K562 (cell line): ENCODE measurements around the gene SLC26A11. TPM values are rescaled to one million over a fixed set of nuclear protein-coding genes. Genes with fewer than 3 reads are reported as not detected.

Experiments used
- ATAC-seq: fragments of 200-7000 bp; cut with Tn5 transposase; 3 replicates; pipeline ENCODE4 v1.9.1; 2020; ENCODE audit warnings: moderate library complexity
- BruUV-seq: library from RNA; stranded (reverse); fragments of 400-500 nt; replicated peaks from 2 replicates; lab custom pipeline; 2021; lab: Mats Ljungman, UMichigan
- CTCF ChIA-PET: fragments of 300-600 bp; formaldehyde crosslinking; extraction: SDS; loops from one replicate; lab custom pipeline; 2021; ENCODE audit warnings: low intra/inter-chr PET ratio; lab: Yijun Ruan, JAX
- POLR2A ChIA-PET: fragments of 300-600, 350-650 bp; sonication (Branson Sonifier 250); formaldehyde crosslinking; extraction: SDS; loops from one replicate; lab custom pipeline; 2021; ENCODE audit warnings: antibody characterized with exemption, inconsistent platforms; lab: Yijun Ruan, JAX
- DNase-seq, 4 experiments: peaks; one replicate each; pipeline versions ENCODE4 v3.0.0 to v3.0.0-alpha.2; 2011 to 2018; ENCODE audit warnings: low spot score in 3 of 4, mixed read lengths in 3 of 4; ENCODE audit errors: extremely low read depth in 1 of 4
- FAIRE-seq: peaks from 2 replicates; lab custom pipeline; 2011; peaks lifted over from hg19 to GRCh38; lab: Jason Lieb, UNC
- H2AFZ ChIP-seq: 2 replicates; pipeline ENCODE4 v1.6.0; 2011; ENCODE audit warnings: low read depth, low read length, control low read depth, inconsistent platforms
- H3K27ac ChIP-seq: fragments of 200-600 bp; 3 replicates; pipeline ENCODE4 v1.8.0; 2011; ENCODE audit warnings: low read depth, mild to moderate bottlenecking, control low read depth, inconsistent platforms, low read length, moderate library complexity, mixed read lengths; ENCODE audit errors: extremely low read depth
- H3K27me3 ChIP-seq, 2 experiments: fragments of 300-600 bp in 1 of 2; 2 replicates in 1 of 2; 3 replicates in 1 of 2; pipeline versions ENCODE4 v1.6.0 to v1.8.0; 2011; ENCODE audit warnings: inconsistent platforms in 2 of 2, low read length in 2 of 2, mild to moderate bottlenecking in 1 of 2, mixed read lengths in 1 of 2, moderate library complexity in 1 of 2; ENCODE audit not compliant: control insufficient read depth in 2 of 2, insufficient read depth in 2 of 2
- H3K36me3 ChIP-seq: fragments of 300-600 bp; 3 replicates; pipeline ENCODE4 v1.8.0; 2011; ENCODE audit warnings: mild to moderate bottlenecking, low read length, inconsistent platforms; ENCODE audit not compliant: control insufficient read depth, insufficient read depth
- H3K4me1 ChIP-seq, 2 experiments: fragments of 200-600 bp in 1 of 2; replicated peaks in 1 of 2; 2 replicates in 1 of 2; 3 replicates in 1 of 2; pipeline versions ENCODE4 v1.5.1 to v1.8.0; 2011; ENCODE audit warnings: inconsistent platforms in 2 of 2, low read length in 2 of 2, mild to moderate bottlenecking in 1 of 2, mixed read lengths in 1 of 2, moderate library complexity in 1 of 2; ENCODE audit not compliant: control insufficient read depth in 2 of 2, insufficient read depth in 2 of 2
- H3K4me2 ChIP-seq: 2 replicates; pipeline ENCODE4 v1.6.1; 2011; ENCODE audit warnings: low read length, control low read depth, inconsistent platforms, mixed read lengths; ENCODE audit not compliant: insufficient read depth
- H3K4me3 ChIP-seq: fragments of 200-600 bp; sonication (generic), shearing (Covaris generic); 2 replicates; pipeline ENCODE4 v1.5.1; 2016; ENCODE audit warnings: control low read depth, inconsistent platforms
- H3K79me2 ChIP-seq: fragments of 200-600 bp; 3 replicates; pipeline ENCODE4 v1.8.0; 2011; ENCODE audit warnings: low read length, inconsistent platforms; ENCODE audit not compliant: control insufficient read depth, insufficient read depth
- H3K9ac ChIP-seq, 2 experiments: 2 replicates each; pipeline versions ENCODE4 v1.6.0 to v1.6.1; 2011; ENCODE audit warnings: low read depth in 2 of 2, low read length in 2 of 2, control low read depth in 1 of 2, inconsistent platforms in 1 of 2, mild to moderate bottlenecking in 1 of 2, mixed read lengths in 1 of 2; ENCODE audit not compliant: insufficient read depth in 1 of 2
- H3K9me1 ChIP-seq: one replicate; pipeline ENCODE4 v1.6.0; 2011; ENCODE audit warnings: inconsistent platforms, mild to moderate bottlenecking, low read length, moderate library complexity; ENCODE audit not compliant: control insufficient read depth, insufficient read depth
- H3K9me3 ChIP-seq: replicated peaks from 2 replicates; pipeline ENCODE4 v1.5.1; 2011; ENCODE audit warnings: low read depth, low read length, inconsistent platforms; ENCODE audit not compliant: control insufficient read depth, insufficient read depth
- H4K20me1 ChIP-seq: replicated peaks from 2 replicates; pipeline ENCODE4 v1.6.1; 2011; ENCODE audit warnings: low read length, inconsistent platforms, mixed read lengths; ENCODE audit not compliant: control insufficient read depth, insufficient read depth
- BHLHE40 ChIP-seq: IDR thresholded peaks from 2 replicates; pipeline ENCODE4 v1.6.1; 2011; ENCODE audit warnings: low read length, improper control_type of control experiment
- STAG1 ChIP-seq: sonication (generic); formaldehyde crosslinking; IDR thresholded peaks from 2 replicates; pipeline ENCODE4 v1.5.0; 2020; ENCODE audit warnings: missing genetic modification reagents, borderline replicate concordance
- ZNF561 ChIP-seq: fragments of 450-650 bp; formaldehyde crosslinking; conservative IDR thresholded peaks from 2 replicates; pipeline ENCODE4 v1.4.0; 2020; ENCODE audit warnings: mild to moderate bottlenecking, moderate library complexity
- WGBS: fragments of 100-300 bp; shearing (Covaris generic); methylation state at CpG from one replicate; pipeline ENCODE4 v1.1.6; 2016; ENCODE audit warnings: low coverage, mixed read lengths; ENCODE audit not compliant: insufficient coverage; ENCODE audit errors: missing lambda C conversion rate; 5-methylcytosine and 5-hydroxymethylcytosine counted together
- in situ Hi-C: fragments of 300-500 bp; cut with MboI; formaldehyde crosslinking; loops from 4 replicates; pipeline ENCODE4 v1.15.0; 2018; ENCODE audit warnings: inconsistent platforms, mixed read lengths
- intact Hi-C: fragments of 100-400 bp; cut with micrococcal nuclease; formaldehyde crosslinking; loops from 2 replicates; pipeline ENCODE4 v1.14.2; 2022
- polyA plus RNA-seq, 8 experiments: library from polyadenylated mRNA; depleted of rRNA in 4 of 8; stranded (reverse) in 5 of 8; unstranded in 3 of 8; fragments of >200 nt; fragmentation: Nextera tagmentation in 2 of 8; fragmentation: Illumina TruSeq in 1 of 8; extraction: Ambion mirVana in 2 of 8; extraction: Trizol in 1 of 8; gene quantifications; 2 replicates each; pipeline versions ENCODE4 v1.2.1 to v1.2.3, GENCODE V29; 2011 to 2014; ENCODE audit warnings: inconsistent platforms in 1 of 8, missing spikeins in 1 of 8
- total RNA-seq, 7 experiments: library from RNA; depleted of rRNA in 6 of 7; stranded (reverse); fragments of >200 nt in 6 of 7; fragmentation: Illumina TruSeq in 2 of 7; extraction: Trizol in 2 of 7; gene quantifications; 2 replicates each; pipeline versions ENCODE4 v1.2.1 to v1.2.3, GENCODE V29; 2011 to 2021; ENCODE audit warnings: low replicate concordance in 1 of 7
- TF ChIP-seq, protein P1 (sequence below), 2 experiments: fragments of 450-650 bp; IDR thresholded peaks; 2 replicates each; pipeline ENCODE4 v1.6.1; 2016
- TF ChIP-seq, protein P2 (sequence below): IDR thresholded peaks from 3 replicates; pipeline ENCODE4 v1.6.1; 2011; ENCODE audit warnings: borderline replicate concordance, mild to moderate bottlenecking; ENCODE audit not compliant: insufficient read length, insufficient read depth

Gene SLC26A11
- total and polyA plus RNA-seq, 9 of the 15 experiments (the other 6 are each of a cell fraction or from before 2014, with no cell fraction given), result 0.06 to 3.1 (median 1.2) TPM; not detected in 1

- H3K4me2 ChIP-seq, result no peak overlapping the region
- H4K20me1 ChIP-seq, result peaks cover 7% of the 10 kb centered on the region
- CTCF ChIA-PET, result no interaction called here
- FAIRE-seq (no peak), DNase-seq (no peak), ATAC-seq (no peak)
- H3K4me3 ChIP-seq, result no peak overlapping the region
- no peak overlapping the region for H2AFZ ChIP-seq
- peaks cover 30% of the 10 kb centered on the region; the same call in 1 of the 3 replicates for H3K36me3 ChIP-seq
- BruUV-seq, result no TSS peak
- intact Hi-C loops (no loop called here), in situ Hi-C loops (no loop called here)
- WGBS, result 96% methylated on average over 4 of the region's 5 CpGs
- no peaks in the 10 kb centered on the region for H3K79me2 ChIP-seq
- H3K9me3 ChIP-seq, result no peaks in the 10 kb centered on the region
- H3K4me1 ChIP-seq, result peaks cover 5 to 13% of the 10 kb centered on the region in 2 experiments; a peak in 3 of 5 replicates
- no peaks in the 10 kb centered on the region for H3K27me3 ChIP-seq
- peak overlapping the region in 1 of 2 experiments; percentile 64; a peak in 1 of 4 replicates for H3K9ac ChIP-seq
- POLR2A ChIA-PET, result interaction anchor here (1.4 kb wide), 1 partner anchor 9 kb away, joined by 5 read pairs; no protein-coding TSS in a partner anchor
- H3K9me1 ChIP-seq, result peaks cover 3% of the 10 kb centered on the region
- H3K27ac ChIP-seq, result no peak overlapping the region
- TF ChIP-seq, protein P1, sequence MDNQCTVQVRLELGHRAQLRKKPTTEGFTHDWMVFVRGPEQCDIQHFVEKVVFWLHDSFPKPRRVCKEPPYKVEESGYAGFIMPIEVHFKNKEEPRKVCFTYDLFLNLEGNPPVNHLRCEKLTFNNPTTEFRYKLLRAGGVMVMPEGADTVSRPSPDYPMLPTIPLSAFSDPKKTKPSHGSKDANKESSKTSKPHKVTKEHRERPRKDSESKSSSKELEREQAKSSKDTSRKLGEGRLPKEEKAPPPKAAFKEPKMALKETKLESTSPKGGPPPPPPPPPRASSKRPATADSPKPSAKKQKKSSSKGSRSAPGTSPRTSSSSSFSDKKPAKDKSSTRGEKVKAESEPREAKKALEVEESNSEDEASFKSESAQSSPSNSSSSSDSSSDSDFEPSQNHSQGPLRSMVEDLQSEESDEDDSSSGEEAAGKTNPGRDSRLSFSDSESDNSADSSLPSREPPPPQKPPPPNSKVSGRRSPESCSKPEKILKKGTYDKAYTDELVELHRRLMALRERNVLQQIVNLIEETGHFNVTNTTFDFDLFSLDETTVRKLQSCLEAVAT (IDR thresholded peaks at IDR 0.05), result no peak
- no peak for TF ChIP-seq STAG1 (CRISPR knock-in tag)
- TF ChIP-seq, protein P2, sequence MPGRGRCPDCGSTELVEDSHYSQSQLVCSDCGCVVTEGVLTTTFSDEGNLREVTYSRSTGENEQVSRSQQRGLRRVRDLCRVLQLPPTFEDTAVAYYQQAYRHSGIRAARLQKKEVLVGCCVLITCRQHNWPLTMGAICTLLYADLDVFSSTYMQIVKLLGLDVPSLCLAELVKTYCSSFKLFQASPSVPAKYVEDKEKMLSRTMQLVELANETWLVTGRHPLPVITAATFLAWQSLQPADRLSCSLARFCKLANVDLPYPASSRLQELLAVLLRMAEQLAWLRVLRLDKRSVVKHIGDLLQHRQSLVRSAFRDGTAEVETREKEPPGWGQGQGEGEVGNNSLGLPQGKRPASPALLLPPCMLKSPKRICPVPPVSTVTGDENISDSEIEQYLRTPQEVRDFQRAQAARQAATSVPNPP, result no peak
- TF ChIP-seq BHLHE40, result no peak
- TF ChIP-seq ZNF561, result no peak
These were observed 66.4 kb downstream of the SLC26A11 start for GRCh38 chr17:80286638-80286960.
